ENCODE data around the gene EVC2. TPM values are rescaled to one million over a fixed set of nuclear protein-coding genes. Genes with fewer than 3 reads are reported as not detected.

Gene EVC2
- total and polyA plus RNA-seq, 9 of the 15 experiments (the other 6 are each of a cell fraction or from before 2014, with no cell fraction given): 0.03 to 0.55 (median 0.38) TPM; not detected in 1

DNA sequence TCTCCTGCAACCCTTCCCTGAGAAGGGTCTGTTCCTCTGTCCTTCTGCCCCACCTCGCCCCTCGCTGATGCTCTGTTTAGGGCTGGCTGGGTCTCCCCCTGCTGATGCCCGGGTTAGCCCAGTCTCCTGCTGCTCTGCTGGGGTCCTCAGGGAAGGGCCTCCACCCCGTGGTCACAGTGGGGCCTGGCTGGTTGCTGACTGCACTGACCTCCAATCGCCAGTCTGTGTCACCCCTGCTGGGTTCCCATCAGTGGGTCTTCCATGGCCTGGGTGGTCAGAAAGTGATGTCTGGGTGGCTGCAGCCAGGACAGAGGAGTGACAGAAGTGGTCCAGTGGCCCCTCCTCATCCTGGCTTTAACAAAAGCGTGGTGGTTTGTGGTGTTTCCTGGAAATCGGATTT lies 47.3 kb upstream of the EVC2 start:
- H3K36me3 ChIP-seq (ENCODE audit: control insufficient read depth, insufficient read depth, low read length): no peaks in the 10 kb centered on the region
- no peak overlapping the region for H3K27ac ChIP-seq (ENCODE audit: extremely low read depth, low read depth, low read length)
- H4K20me1 ChIP-seq (replicated peaks; ENCODE audit: control insufficient read depth, insufficient read depth, low read length): no peaks in the 10 kb centered on the region; the same call in 1 of the 2 replicates
- no peaks in the 10 kb centered on the region for H3K9me1 ChIP-seq (ENCODE audit: control insufficient read depth, insufficient read depth, low read length)
- H3K9ac ChIP-seq (ENCODE audit: insufficient read depth in 1 of 2, low read depth in 2 of 2, low read length in 2 of 2): no peak overlapping the region; a peak in 1 of 4 replicates
- no peak overlapping the region for H3K4me2 ChIP-seq (ENCODE audit: insufficient read depth, low read length)
- in situ Hi-C loops (cut with MboI): no loop called here
- no peak overlapping the region for H2AFZ ChIP-seq (ENCODE audit: low read depth, low read length)
- no peaks in the 10 kb centered on the region for H3K9me3 ChIP-seq (replicated peaks; ENCODE audit: control insufficient read depth, insufficient read depth, low read depth, low read length)
- ATAC-seq (no peak), DNase-seq (ENCODE audit: extremely low read depth in 1 of 4, low spot score in 3 of 4) (no peak), FAIRE-seq (no peak)
- CTCF ChIA-PET (ENCODE audit: low intra/inter-chr PET ratio): no interaction called here
- 14% methylated on average over 7 of the region's 7 CpGs for WGBS (ENCODE audit: insufficient coverage, low coverage, missing lambda C conversion rate)
- BruUV-seq (replicated peaks): no TSS peak
- H3K4me3 ChIP-seq: no peak overlapping the region
- POLR2A ChIA-PET: no interaction called here
- peaks cover 0 to 10% of the 10 kb centered on the region in 2 experiments; a peak in 1 of 5 replicates for H3K27me3 ChIP-seq (ENCODE audit: control insufficient read depth in 2 of 2, insufficient read depth in 2 of 2, low read length in 2 of 2)
- intact Hi-C loops (cut with micrococcal nuclease): no loop called here
- H3K79me2 ChIP-seq (ENCODE audit: control insufficient read depth, insufficient read depth, low read length): no peaks in the 10 kb centered on the region
- peaks cover 0 to 7% of the 10 kb centered on the region in 2 experiments; a peak in 2 of 5 replicates for H3K4me1 ChIP-seq (replicated peaks in 1 of 2; ENCODE audit: control insufficient read depth in 2 of 2, insufficient read depth in 2 of 2, low read length in 2 of 2)
- no peak for TF ChIP-seq ZNF165 (CRISPR knock-in tag; IDR thresholded peaks at IDR 0.05; ENCODE audit: borderline replicate concordance)
- TF ChIP-seq ZC3H8 (IDR thresholded peaks at IDR 0.05): no peak
- TF ChIP-seq, protein P1, sequence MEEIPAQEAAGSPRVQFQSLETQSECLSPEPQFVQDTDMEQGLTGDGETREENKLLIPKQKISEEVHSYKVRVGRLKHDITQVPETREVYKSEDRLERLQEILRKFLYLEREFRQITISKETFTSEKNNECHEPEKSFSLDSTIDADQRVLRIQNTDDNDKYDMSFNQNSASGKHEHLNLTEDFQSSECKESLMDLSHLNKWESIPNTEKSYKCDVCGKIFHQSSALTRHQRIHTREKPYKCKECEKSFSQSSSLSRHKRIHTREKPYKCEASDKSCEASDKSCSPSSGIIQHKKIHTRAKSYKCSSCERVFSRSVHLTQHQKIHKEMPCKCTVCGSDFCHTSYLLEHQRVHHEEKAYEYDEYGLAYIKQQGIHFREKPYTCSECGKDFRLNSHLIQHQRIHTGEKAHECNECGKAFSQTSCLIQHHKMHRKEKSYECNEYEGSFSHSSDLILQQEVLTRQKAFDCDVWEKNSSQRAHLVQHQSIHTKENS (CRISPR knock-in tag; IDR thresholded peaks at IDR 0.05): no peak
- TF ChIP-seq SMAD4 (CRISPR knock-in tag; conservative IDR thresholded peaks at IDR 0.05): no peak
- TF ChIP-seq FOXP4 (CRISPR knock-in tag; IDR thresholded peaks at IDR 0.05; ENCODE audit: borderline replicate concordance): no peak
- no peak for TF ChIP-seq ZNF3 (CRISPR knock-in tag; IDR thresholded peaks at IDR 0.05)
- TF ChIP-seq NR0B1 (IDR thresholded peaks at IDR 0.05; ENCODE audit: partially characterized antibody): no peak
- no peak for TF ChIP-seq MTA1 (IDR thresholded peaks at IDR 0.05; ENCODE audit: borderline replicate concordance)
- TF ChIP-seq, protein P2, sequence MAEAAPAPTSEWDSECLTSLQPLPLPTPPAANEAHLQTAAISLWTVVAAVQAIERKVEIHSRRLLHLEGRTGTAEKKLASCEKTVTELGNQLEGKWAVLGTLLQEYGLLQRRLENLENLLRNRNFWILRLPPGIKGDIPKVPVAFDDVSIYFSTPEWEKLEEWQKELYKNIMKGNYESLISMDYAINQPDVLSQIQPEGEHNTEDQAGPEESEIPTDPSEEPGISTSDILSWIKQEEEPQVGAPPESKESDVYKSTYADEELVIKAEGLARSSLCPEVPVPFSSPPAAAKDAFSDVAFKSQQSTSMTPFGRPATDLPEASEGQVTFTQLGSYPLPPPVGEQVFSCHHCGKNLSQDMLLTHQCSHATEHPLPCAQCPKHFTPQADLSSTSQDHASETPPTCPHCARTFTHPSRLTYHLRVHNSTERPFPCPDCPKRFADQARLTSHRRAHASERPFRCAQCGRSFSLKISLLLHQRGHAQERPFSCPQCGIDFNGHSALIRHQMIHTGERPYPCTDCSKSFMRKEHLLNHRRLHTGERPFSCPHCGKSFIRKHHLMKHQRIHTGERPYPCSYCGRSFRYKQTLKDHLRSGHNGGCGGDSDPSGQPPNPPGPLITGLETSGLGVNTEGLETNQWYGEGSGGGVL (CRISPR knock-in tag; IDR thresholded peaks at IDR 0.05): no peak
- TF ChIP-seq JUN (IDR thresholded peaks at IDR 0.05; ENCODE audit: borderline replicate concordance, low read depth, low read length): no peak
- TF ChIP-seq JUN (CRISPR knock-in tag; IDR thresholded peaks at IDR 0.05; ENCODE audit: borderline replicate concordance): no peak
- TF ChIP-seq LEF1 (IDR thresholded peaks at IDR 0.05): no peak
- TF ChIP-seq STAG1 (CRISPR knock-in tag; IDR thresholded peaks at IDR 0.05; ENCODE audit: borderline replicate concordance): no peak
- no peak for TF ChIP-seq ZNF121 (CRISPR knock-in tag; conservative IDR thresholded peaks at IDR 0.05)
